ENCODE results near the gene ALAD.
A peak's percentile ranks its signal among the peaks of the same experiment; 100 is the strongest.

ALAD gene

DNA sequence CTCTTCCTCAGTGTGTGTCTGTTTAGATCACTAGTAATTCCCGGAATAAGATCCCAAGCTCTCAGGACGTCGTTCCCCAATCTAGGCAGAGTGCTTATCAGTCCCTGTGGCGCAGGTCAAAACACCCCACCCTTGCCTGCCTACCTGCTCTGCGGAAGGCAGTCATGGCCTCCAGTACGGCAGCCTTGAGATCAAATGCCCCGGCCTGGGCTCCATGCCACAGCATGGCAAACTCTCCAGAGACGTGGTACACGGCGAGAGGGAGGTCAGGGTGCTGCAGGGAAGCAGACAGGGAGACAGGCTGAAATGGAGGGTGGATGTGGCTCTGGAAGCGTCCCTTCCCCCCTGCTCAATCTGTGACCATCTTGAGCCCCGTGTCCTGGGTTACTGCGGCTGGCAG, 12.3 kb downstream of the ALAD start:
- Histone ChIP-seq H3K4me3 (ENCODE audit: low read depth, low read length) (no peak overlapping the region), H3K14ac (ENCODE audit: low read length) (no peak overlapping the region), H4K91ac (ENCODE audit: low read depth, low read length) (no peak overlapping the region), H4K12ac (ENCODE audit: low read depth, low read length) (no peak overlapping the region), H3K9ac (ENCODE audit: low read length) (no peak overlapping the region), H3K79me2 (ENCODE audit: control insufficient read depth, insufficient read depth, low read length, poor library complexity) (no peaks in the 10 kb centered on the region), H3K4me2 (ENCODE audit: low read length) (no peak overlapping the region), H2AFZ (ENCODE audit: insufficient read depth, low read length, poor library complexity) (no peak overlapping the region), H4K8ac (ENCODE audit: low read depth, low read length) (no peak overlapping the region), H3K4me1 (ENCODE audit: control insufficient read depth in 1 of 2, insufficient read depth in 2 of 2, low read length in 2 of 2) (peaks cover 0 to 6% of the 10 kb centered on the region in 2 experiments), H2AK5ac (ENCODE audit: low read length) (no peak overlapping the region), H3K27ac (ENCODE audit: low read depth, low read length) (no peak overlapping the region), H3K36me3 (ENCODE audit: control insufficient read depth in 1 of 2, insufficient read depth in 2 of 2, low read length in 2 of 2) (peaks cover 41 to 47% of the 10 kb centered on the region in 2 experiments), H3K9me3 (ENCODE audit: insufficient read depth, low read depth, low read length) (peaks cover 7% of the 10 kb centered on the region), H3K23ac (ENCODE audit: low read length) (no peak overlapping the region), H2BK120ac (ENCODE audit: insufficient read depth, low read length, poor library complexity) (no peak overlapping the region), H3K18ac (ENCODE audit: low read length) (no peak overlapping the region), H3K4ac (ENCODE audit: low read depth, low read length) (no peak overlapping the region), H2BK5ac (ENCODE audit: low read depth, low read length, poor library complexity) (no peak overlapping the region), H3K79me1 (ENCODE audit: low read length) (no peaks in the 10 kb centered on the region), H3K27me3 (ENCODE audit: insufficient read depth, low read length) (no peaks in the 10 kb centered on the region), H2BK12ac (ENCODE audit: low read length) (no peak overlapping the region)
- no peak for DNase-seq
- no CpG with 5 or more reads among the region's 13 CpGs for WGBS (ENCODE audit: extremely low coverage, insufficient coverage, insufficient read length)

DNA sequence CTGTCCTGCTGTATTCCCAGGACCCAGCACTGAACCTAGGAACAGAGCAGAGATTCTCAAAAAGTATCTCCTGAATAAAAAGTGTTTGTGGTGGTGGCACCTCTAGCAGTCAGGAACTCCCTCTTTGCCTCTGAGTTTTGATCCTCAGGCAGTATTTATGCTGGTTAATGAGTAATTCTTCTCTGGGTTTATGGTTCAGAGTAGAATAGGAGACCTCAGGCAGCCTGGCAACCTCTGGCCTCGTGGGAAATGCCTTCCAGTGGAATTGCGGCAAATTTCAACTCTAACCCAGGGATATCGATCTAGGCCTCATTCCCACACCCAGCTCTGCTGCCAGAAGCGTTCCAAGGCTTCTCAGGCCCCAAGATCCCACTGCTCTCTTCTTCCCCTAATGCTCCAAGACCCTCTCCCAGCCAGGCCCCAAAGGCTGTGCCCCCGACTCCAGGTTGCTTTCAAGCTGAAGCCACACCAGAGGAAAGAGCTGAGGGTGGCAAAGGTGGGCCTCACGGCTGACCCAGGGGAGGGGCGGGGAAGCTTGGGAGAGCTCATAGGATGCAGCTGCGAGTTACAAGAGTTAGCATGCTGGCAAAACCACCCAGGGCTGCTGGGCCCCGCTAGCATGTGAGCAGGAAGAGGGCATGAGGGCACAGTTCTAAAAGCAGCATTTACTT, 13.4 kb downstream of the ALAD start:
- no peak overlapping the region for H4K12ac ChIP-seq (ENCODE audit: low read depth, low read length)
- no CpG with 5 or more reads among the region's 9 CpGs for WGBS (ENCODE audit: extremely low coverage, insufficient coverage, insufficient read length)
- H3K27me3 ChIP-seq (ENCODE audit: insufficient read depth, low read length) = no peaks in the 10 kb centered on the region
- H3K4me2 ChIP-seq (ENCODE audit: low read length) = no peak overlapping the region
- no peak overlapping the region for H4K91ac ChIP-seq (ENCODE audit: low read depth, low read length)
- no peak overlapping the region for H2BK120ac ChIP-seq (ENCODE audit: insufficient read depth, low read length, poor library complexity)
- no peak overlapping the region for H3K23ac ChIP-seq (ENCODE audit: low read length)
- peak overlapping the region; percentile 13 for H2BK5ac ChIP-seq (ENCODE audit: low read depth, low read length, poor library complexity)
- no peak overlapping the region for H3K4ac ChIP-seq (ENCODE audit: low read depth, low read length)
- no peak overlapping the region for H3K18ac ChIP-seq (ENCODE audit: low read length)
- no peak for DNase-seq
- H3K27ac ChIP-seq (ENCODE audit: low read depth, low read length) = peak overlapping the region; percentile 47
- H3K4me1 ChIP-seq (ENCODE audit: control insufficient read depth in 1 of 2, insufficient read depth in 2 of 2, low read length in 2 of 2) = peaks cover 0 to 9% of the 10 kb centered on the region in 2 experiments
- H3K14ac ChIP-seq (ENCODE audit: low read length) = no peak overlapping the region
- no peak overlapping the region for H3K4me3 ChIP-seq (ENCODE audit: low read depth, low read length)
- no peak overlapping the region for H3K9ac ChIP-seq (ENCODE audit: low read length)
- peaks cover 7% of the 10 kb centered on the region for H3K9me3 ChIP-seq (ENCODE audit: insufficient read depth, low read depth, low read length)
- no peak overlapping the region for H2AK5ac ChIP-seq (ENCODE audit: low read length)
- no peak overlapping the region for H2BK12ac ChIP-seq (ENCODE audit: low read length)
- no peaks in the 10 kb centered on the region for H3K79me2 ChIP-seq (ENCODE audit: control insufficient read depth, insufficient read depth, low read length, poor library complexity)
- H4K8ac ChIP-seq (ENCODE audit: low read depth, low read length) = no peak overlapping the region
- no peaks in the 10 kb centered on the region for H3K79me1 ChIP-seq (ENCODE audit: low read length)
- peaks cover 38 to 41% of the 10 kb centered on the region in 2 experiments for H3K36me3 ChIP-seq (ENCODE audit: control insufficient read depth in 1 of 2, insufficient read depth in 2 of 2, low read length in 2 of 2)
- H2AFZ ChIP-seq (ENCODE audit: insufficient read depth, low read length, poor library complexity) = no peak overlapping the region

DNA sequence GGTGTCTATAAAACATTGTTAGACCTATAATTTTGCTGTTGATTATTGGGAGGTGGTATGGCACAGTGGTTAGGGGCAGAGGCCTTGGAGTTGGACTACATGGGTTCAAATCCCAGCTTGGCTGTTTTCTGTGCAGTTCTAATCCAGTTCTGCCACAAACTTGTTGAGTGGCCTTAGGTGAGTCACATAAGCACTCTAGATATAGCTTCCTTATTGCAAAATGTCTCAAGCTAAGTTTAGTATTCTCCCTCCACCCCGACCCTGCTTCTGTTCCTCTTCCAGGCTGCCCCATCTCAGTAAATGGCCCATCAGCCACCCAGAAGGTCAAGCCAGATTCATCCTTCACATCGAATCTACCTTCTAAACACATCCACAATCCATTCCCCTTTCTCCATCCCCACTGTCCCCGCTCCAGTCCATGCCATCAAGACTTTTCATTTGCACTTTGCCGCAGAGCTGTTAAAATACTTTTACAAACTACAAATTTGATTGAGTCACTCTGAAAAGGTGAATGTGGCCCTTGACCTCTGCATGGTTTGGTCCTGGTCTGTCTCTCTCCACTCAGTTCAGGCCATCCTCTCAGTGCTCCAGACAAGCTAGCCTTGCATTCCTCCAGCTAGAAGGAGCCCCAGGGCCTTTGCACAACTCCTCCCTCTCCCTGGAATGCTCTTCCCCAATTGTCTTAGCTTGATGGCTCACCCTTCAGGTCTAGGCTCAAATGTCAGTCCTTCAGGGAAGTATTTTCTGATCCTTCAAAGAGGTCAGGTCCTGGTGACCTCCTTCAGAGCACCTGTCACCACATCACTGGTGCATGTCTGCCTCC, 14.3 kb downstream of the ALAD start:
- no peaks in the 10 kb centered on the region for H3K79me2 ChIP-seq (ENCODE audit: control insufficient read depth, insufficient read depth, low read length, poor library complexity)
- no peak overlapping the region for H3K4ac ChIP-seq (ENCODE audit: low read depth, low read length)
- DNase-seq = peak; percentile 84 to 85
- H3K36me3 ChIP-seq (ENCODE audit: control insufficient read depth in 1 of 2, insufficient read depth in 2 of 2, low read length in 2 of 2) = peaks cover 34 to 37% of the 10 kb centered on the region in 2 experiments
- H4K12ac ChIP-seq (ENCODE audit: low read depth, low read length) = no peak overlapping the region
- H3K27ac ChIP-seq (ENCODE audit: low read depth, low read length) = peak overlapping the region; percentile 54
- H3K79me1 ChIP-seq (ENCODE audit: low read length) = peaks cover 4% of the 10 kb centered on the region
- H2BK120ac ChIP-seq (ENCODE audit: insufficient read depth, low read length, poor library complexity) = no peak overlapping the region
- no peaks in the 10 kb centered on the region for H3K27me3 ChIP-seq (ENCODE audit: insufficient read depth, low read length)
- no peak overlapping the region for H2AK5ac ChIP-seq (ENCODE audit: low read length)
- H3K4me3 ChIP-seq (ENCODE audit: low read depth, low read length) = no peak overlapping the region
- H3K14ac ChIP-seq (ENCODE audit: low read length) = no peak overlapping the region
- no peak overlapping the region for H2AFZ ChIP-seq (ENCODE audit: insufficient read depth, low read length, poor library complexity)
- H2BK5ac ChIP-seq (ENCODE audit: low read depth, low read length, poor library complexity) = no peak overlapping the region
- no CpG with 5 or more reads among the region's 4 CpGs for WGBS (ENCODE audit: extremely low coverage, insufficient coverage, insufficient read length)
- H4K91ac ChIP-seq (ENCODE audit: low read depth, low read length) = no peak overlapping the region
- H3K4me2 ChIP-seq (ENCODE audit: low read length) = no peak overlapping the region
- H2BK12ac ChIP-seq (ENCODE audit: low read length) = no peak overlapping the region
- H3K9ac ChIP-seq (ENCODE audit: low read length) = no peak overlapping the region
- peaks cover 4 to 12% of the 10 kb centered on the region in 2 experiments for H3K4me1 ChIP-seq (ENCODE audit: control insufficient read depth in 1 of 2, insufficient read depth in 2 of 2, low read length in 2 of 2)
- no peak overlapping the region for H4K8ac ChIP-seq (ENCODE audit: low read depth, low read length)
- peaks cover 7% of the 10 kb centered on the region for H3K9me3 ChIP-seq (ENCODE audit: insufficient read depth, low read depth, low read length)
- H3K23ac ChIP-seq (ENCODE audit: low read length) = no peak overlapping the region
- no peak overlapping the region for H3K18ac ChIP-seq (ENCODE audit: low read length)

DNA sequence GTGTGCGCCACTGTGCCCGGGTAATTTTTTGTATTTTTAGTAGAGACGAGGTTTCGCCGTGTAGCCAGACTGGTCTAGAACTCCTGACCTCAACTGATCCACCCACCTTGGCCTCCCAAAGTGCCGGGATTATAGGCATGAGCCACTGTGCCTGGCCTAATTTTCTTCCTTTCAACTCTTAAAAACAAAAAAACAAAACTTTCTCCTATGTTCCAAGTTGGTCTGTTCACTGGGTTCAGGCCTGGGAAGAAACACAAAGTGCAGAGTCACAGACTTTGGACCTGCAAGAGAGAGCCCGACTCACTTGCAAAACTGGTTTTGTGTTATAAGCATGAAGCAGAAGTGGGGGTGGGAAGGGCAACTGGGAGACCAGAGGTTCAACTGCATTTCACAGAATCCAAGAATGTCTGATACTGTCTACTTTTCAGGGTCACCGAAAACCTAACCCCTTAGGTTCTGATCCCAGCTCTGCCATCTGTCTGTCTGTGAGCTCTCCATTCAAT, 19.1 kb downstream of the ALAD start:
- no peak overlapping the region for H3K23ac ChIP-seq (ENCODE audit: low read length)
- peaks cover 17 to 27% of the 10 kb centered on the region in 2 experiments for H3K4me1 ChIP-seq (ENCODE audit: control insufficient read depth in 1 of 2, insufficient read depth in 2 of 2, low read length in 2 of 2)
- H3K27me3 ChIP-seq (ENCODE audit: insufficient read depth, low read length) = no peaks in the 10 kb centered on the region
- H3K36me3 ChIP-seq (ENCODE audit: control insufficient read depth in 1 of 2, insufficient read depth in 2 of 2, low read length in 2 of 2) = peaks cover 0 to 1% of the 10 kb centered on the region in 2 experiments
- peaks cover under 1% of the 10 kb centered on the region for H3K9me3 ChIP-seq (ENCODE audit: insufficient read depth, low read depth, low read length)
- H4K12ac ChIP-seq (ENCODE audit: low read depth, low read length) = no peak overlapping the region
- H3K79me2 ChIP-seq (ENCODE audit: control insufficient read depth, insufficient read depth, low read length, poor library complexity) = peaks cover 4% of the 10 kb centered on the region
- no peak overlapping the region for H2AK5ac ChIP-seq (ENCODE audit: low read length)
- H3K79me1 ChIP-seq (ENCODE audit: low read length) = peaks cover 17% of the 10 kb centered on the region
- peak overlapping the region; percentile 69 for H2BK12ac ChIP-seq (ENCODE audit: low read length)
- H3K14ac ChIP-seq (ENCODE audit: low read length) = peak overlapping the region; percentile 70
- no peak overlapping the region for H3K18ac ChIP-seq (ENCODE audit: low read length)
- no peak overlapping the region for H3K9ac ChIP-seq (ENCODE audit: low read length)
- peak overlapping the region; percentile 91 for H4K91ac ChIP-seq (ENCODE audit: low read depth, low read length)
- no peak overlapping the region for H4K8ac ChIP-seq (ENCODE audit: low read depth, low read length)
- H3K27ac ChIP-seq (ENCODE audit: low read depth, low read length) = peak overlapping the region; percentile 90
- no peak overlapping the region for H2AFZ ChIP-seq (ENCODE audit: insufficient read depth, low read length, poor library complexity)
- H3K4me3 ChIP-seq (ENCODE audit: low read depth, low read length) = no peak overlapping the region
- H3K4ac ChIP-seq (ENCODE audit: low read depth, low read length) = no peak overlapping the region
- WGBS (ENCODE audit: extremely low coverage, insufficient coverage, insufficient read length) = no CpG with 5 or more reads among the region's 8 CpGs
- peak overlapping the region; percentile 93 for H2BK5ac ChIP-seq (ENCODE audit: low read depth, low read length, poor library complexity)
- H3K4me2 ChIP-seq (ENCODE audit: low read length) = peak overlapping the region; percentile 26
- peak overlapping the region; percentile 62 for H2BK120ac ChIP-seq (ENCODE audit: insufficient read depth, low read length, poor library complexity)
- peak; percentile 54 to 61 for DNase-seq
